ENCODE data around the gene MRFAP1L1.

The MRFAP1L1 gene

GRCh38 chr4:6692379-6692778 lies 17.3 kb downstream of the MRFAP1L1 start:
- no peak for TF ChIP-seq ZNF248 (tag by site-specific recombination; IDR thresholded peaks at IDR 0.05)
- TF ChIP-seq BCL6B (tag by site-specific recombination; IDR thresholded peaks at IDR 0.05), result no peak
- TF ChIP-seq GLIS2 (tag by site-specific recombination; IDR thresholded peaks at IDR 0.05), result 0 out of 2 replicates have a peak, but pooled peaks have one; percentile 18
- TF ChIP-seq ZNF223 (tag by site-specific recombination; IDR thresholded peaks at IDR 0.05), result no peak
- ChIA-PET POLR2A (no interaction called here), CTCF (no interaction called here)
- Histone ChIP-seq H3K4me1 (ENCODE audit: control insufficient read depth, insufficient read depth, low read length) (no peaks in the 10 kb centered on the region), H3K36me3 (ENCODE audit: control insufficient read depth in 2 of 2, insufficient read depth in 1 of 2, low read length in 2 of 2) (no peaks in the 10 kb centered on the region), H3K4me3 (ENCODE audit: low read depth, low read length) (no peak overlapping the region), H3K27ac (ENCODE audit: extremely low read depth, low read depth, low read length) (no peak overlapping the region), H3K9me3 (ENCODE audit: control insufficient read depth, insufficient read depth, low read depth, low read length) (no peaks in the 10 kb centered on the region)

DNA sequence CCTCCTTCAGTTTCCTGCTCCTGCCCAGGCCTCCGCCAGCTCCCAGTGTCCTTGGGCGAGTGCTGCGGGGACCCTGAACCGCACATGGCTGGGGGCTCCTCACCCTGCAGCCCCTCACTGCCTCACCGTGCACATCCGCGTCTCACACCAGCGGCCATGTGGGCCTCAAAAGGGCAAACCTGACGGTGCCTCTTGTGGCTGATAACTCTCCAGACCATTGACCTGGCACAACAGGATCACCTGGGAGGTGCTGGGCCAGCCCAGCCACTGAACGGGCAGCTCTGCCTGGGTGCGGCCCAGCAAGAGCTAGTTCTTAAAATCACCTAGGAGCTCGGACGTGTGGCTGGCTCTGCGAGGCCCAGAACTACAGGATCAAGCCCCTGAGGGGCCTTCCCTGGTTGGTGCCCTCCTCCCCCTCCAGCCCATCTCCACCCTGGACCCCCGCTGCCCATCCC lies 20.1 kb downstream of the MRFAP1L1 start:
- Histone ChIP-seq H3K27ac (ENCODE audit: extremely low read depth, low read depth, low read length) (no peak overlapping the region), H3K4me3 (ENCODE audit: low read depth, low read length) (no peak overlapping the region), H3K4me1 (ENCODE audit: control insufficient read depth, insufficient read depth, low read length) (no peaks in the 10 kb centered on the region), H3K36me3 (ENCODE audit: control insufficient read depth in 2 of 2, insufficient read depth in 1 of 2, low read length in 2 of 2) (no peaks in the 10 kb centered on the region), H3K9me3 (ENCODE audit: control insufficient read depth, insufficient read depth, low read depth, low read length) (no peaks in the 10 kb centered on the region)
- no peak for TF ChIP-seq ZNF16 (tag by site-specific recombination; IDR thresholded peaks at IDR 0.05; ENCODE audit: low read depth)
- no peak for TF ChIP-seq ZBTB44 (tag by site-specific recombination; IDR thresholded peaks at IDR 0.05)
- TF ChIP-seq ZBTB48 (tag by site-specific recombination; IDR thresholded peaks at IDR 0.05), result no peak
- TF ChIP-seq ZNF221 (tag by site-specific recombination; IDR thresholded peaks at IDR 0.05; ENCODE audit: borderline replicate concordance), result no peak
- no peak for TF ChIP-seq ZNF169 (tag by site-specific recombination; IDR thresholded peaks at IDR 0.05)
- TF ChIP-seq ZNF2 (tag by site-specific recombination; IDR thresholded peaks at IDR 0.05), result no peak
- no peak for TF ChIP-seq HOXC10 (CRISPR knock-in tag; IDR thresholded peaks at IDR 0.05)
- TF ChIP-seq ZNF426 (tag by site-specific recombination; IDR thresholded peaks at IDR 0.05), result no peak
- TF ChIP-seq ZNF311 (tag by site-specific recombination; IDR thresholded peaks at IDR 0.05; ENCODE audit: borderline replicate concordance), result no peak
- TF ChIP-seq ZNF24 (tag by site-specific recombination; IDR thresholded peaks at IDR 0.05), result no peak
- TF ChIP-seq ZNF138 (tag by site-specific recombination; IDR thresholded peaks at IDR 0.05; ENCODE audit: borderline replicate concordance), result no peak
- ChIA-PET POLR2A (interaction anchor here (0.9 to 1.0 kb wide), 3 partner anchors 15 to 18 kb away, joined by 3 to 6 read pairs (median 3); a partner anchor contains a TSS), CTCF (interaction anchor here (0.7 to 0.8 kb wide), 4 partner anchors 15 to 260 kb away, joined by 3 to 4 read pairs (median 3); no protein-coding TSS in a partner anchor)

DNA sequence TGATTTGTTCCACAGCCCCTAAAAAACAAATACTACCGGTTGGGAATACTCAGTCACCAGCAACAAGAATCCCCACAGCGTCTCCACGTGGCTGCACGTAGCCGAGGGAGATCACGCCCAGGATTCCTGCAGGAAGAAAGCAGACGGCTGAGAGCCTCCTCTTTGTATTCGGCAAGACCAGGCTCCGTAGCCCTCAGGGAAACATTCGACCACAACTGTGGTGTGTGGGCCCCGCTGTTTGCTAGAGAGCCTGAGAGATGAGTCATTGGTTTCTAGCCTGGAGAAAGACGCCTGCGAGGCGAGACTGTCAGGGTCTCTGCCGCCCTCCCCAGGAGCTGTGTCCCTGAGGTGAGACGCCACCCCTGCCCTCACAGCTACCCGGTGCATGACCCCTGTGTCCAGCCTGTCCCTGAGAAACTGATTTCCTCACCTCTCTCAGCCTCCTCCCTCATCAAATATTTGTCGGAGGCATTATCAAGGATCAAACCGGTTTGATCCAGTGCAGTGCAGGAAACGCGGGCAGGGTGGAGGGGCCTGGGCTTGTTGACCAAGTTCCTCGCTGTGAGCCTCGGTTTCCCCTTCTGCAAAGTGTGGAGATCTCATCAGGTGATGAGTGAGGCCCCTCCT lies 20.7 kb downstream of the MRFAP1L1 start:
- Histone ChIP-seq H3K36me3 (ENCODE audit: control insufficient read depth in 2 of 2, insufficient read depth in 1 of 2, low read length in 2 of 2) (no peaks in the 10 kb centered on the region), H3K4me1 (ENCODE audit: control insufficient read depth, insufficient read depth, low read length) (no peaks in the 10 kb centered on the region), H3K9me3 (ENCODE audit: control insufficient read depth, insufficient read depth, low read depth, low read length) (no peaks in the 10 kb centered on the region), H3K4me3 (ENCODE audit: low read depth, low read length) (no peak overlapping the region), H3K27ac (ENCODE audit: extremely low read depth, low read depth, low read length) (0 out of 2 replicates have a peak overlapping the region, but pooled peaks have one; percentile 29)
- ChIA-PET POLR2A (interaction anchor here (0.9 to 1.0 kb wide), 2 partner anchors 16 to 18 kb away, joined by 3 to 6 read pairs; a partner anchor contains a TSS), CTCF (interaction anchor here (0.8 kb wide), 2 partner anchors 47 to 229 kb away, joined by 3 to 4 read pairs; no protein-coding TSS in a partner anchor)
- no peak for TF ChIP-seq ZNF621 (tag by site-specific recombination; IDR thresholded peaks at IDR 0.05)
- TF ChIP-seq, protein P1, sequence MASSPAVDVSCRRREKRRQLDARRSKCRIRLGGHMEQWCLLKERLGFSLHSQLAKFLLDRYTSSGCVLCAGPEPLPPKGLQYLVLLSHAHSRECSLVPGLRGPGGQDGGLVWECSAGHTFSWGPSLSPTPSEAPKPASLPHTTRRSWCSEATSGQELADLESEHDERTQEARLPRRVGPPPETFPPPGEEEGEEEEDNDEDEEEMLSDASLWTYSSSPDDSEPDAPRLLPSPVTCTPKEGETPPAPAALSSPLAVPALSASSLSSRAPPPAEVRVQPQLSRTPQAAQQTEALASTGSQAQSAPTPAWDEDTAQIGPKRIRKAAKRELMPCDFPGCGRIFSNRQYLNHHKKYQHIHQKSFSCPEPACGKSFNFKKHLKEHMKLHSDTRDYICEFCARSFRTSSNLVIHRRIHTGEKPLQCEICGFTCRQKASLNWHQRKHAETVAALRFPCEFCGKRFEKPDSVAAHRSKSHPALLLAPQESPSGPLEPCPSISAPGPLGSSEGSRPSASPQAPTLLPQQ (tag by site-specific recombination; IDR thresholded peaks at IDR 0.05), result peak; percentile 100
- 0 out of 2 replicates have a peak, but pooled peaks have one; percentile 9 for TF ChIP-seq ZFHX2 (tag by site-specific recombination; conservative IDR thresholded peaks at IDR 0.05)
- TF ChIP-seq GLIS2 (tag by site-specific recombination; IDR thresholded peaks at IDR 0.05), result peak; percentile 79
- no peak for TF ChIP-seq ZFP41 (tag by site-specific recombination; IDR thresholded peaks at IDR 0.05; ENCODE audit: borderline replicate concordance)
- peak; percentile 69; the same call in 1 of the 2 replicates for TF ChIP-seq ZNF660 (tag by site-specific recombination; IDR thresholded peaks at IDR 0.05)
- no peak for TF ChIP-seq WT1 (tag by site-specific recombination; IDR thresholded peaks at IDR 0.05)
- TF ChIP-seq ZBTB8A (tag by site-specific recombination; IDR thresholded peaks at IDR 0.05), result 0 out of 2 replicates have a peak, but pooled peaks have one; percentile 33
- TF ChIP-seq TRIM28 (IDR thresholded peaks at IDR 0.05; ENCODE audit: borderline replicate concordance, low read length), result 0 out of 2 replicates have a peak, but pooled peaks have one; percentile 39
- TF ChIP-seq, protein P2, sequence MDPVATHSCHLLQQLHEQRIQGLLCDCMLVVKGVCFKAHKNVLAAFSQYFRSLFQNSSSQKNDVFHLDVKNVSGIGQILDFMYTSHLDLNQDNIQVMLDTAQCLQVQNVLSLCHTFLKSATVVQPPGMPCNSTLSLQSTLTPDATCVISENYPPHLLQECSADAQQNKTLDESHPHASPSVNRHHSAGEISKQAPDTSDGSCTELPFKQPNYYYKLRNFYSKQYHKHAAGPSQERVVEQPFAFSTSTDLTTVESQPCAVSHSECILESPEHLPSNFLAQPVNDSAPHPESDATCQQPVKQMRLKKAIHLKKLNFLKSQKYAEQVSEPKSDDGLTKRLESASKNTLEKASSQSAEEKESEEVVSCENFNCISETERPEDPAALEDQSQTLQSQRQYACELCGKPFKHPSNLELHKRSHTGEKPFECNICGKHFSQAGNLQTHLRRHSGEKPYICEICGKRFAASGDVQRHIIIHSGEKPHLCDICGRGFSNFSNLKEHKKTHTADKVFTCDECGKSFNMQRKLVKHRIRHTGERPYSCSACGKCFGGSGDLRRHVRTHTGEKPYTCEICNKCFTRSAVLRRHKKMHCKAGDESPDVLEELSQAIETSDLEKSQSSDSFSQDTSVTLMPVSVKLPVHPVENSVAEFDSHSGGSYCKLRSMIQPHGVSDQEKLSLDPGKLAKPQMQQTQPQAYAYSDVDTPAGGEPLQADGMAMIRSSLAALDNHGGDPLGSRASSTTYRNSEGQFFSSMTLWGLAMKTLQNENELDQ (tag by site-specific recombination; IDR thresholded peaks at IDR 0.05; ENCODE audit: low read depth), result no peak
- TF ChIP-seq ZNF112 (tag by site-specific recombination; IDR thresholded peaks at IDR 0.05), result no peak

Data from HEK293 (cell line).